HG02763 (cell line): ENCODE measurements around the gene EIF2B5.
"Not testable (repeated sequence)": the region's sequence is repeated elsewhere in the genome, so short reads cannot be mapped to it uniquely, and the experiment has no call there.

Experiments used
- ATAC-seq: cut with Tn5 transposase; IDR thresholded peaks from one replicate; pipeline ENCODE4 v1.9.1; 2021; ENCODE audit warnings: mild to moderate bottlenecking, moderate library complexity; ENCODE audit not compliant: unreplicated experiment

EIF2B5 gene

GRCh38 chr3:184135149-184135910 is at the start of gene EIF2B5:
Gene EIF2B5 (plus strand): TSS chr3:184135358. CDS start chr3:184135386, 28 bp downstream.
- ATAC-seq, result peak; percentile 94

- no peak for ATAC-seq
Observed at GRCh38 chr3:184085389-184085852, 49.7 kb upstream of the EIF2B5 start.

GRCh38 chr3:184092199-184092598 is 43.0 kb upstream of the EIF2B5 start:
- no peak for ATAC-seq

- ATAC-seq, result no peak
Observed at GRCh38 chr3:184096811-184097383, 38.3 kb upstream of the EIF2B5 start, which contains the start of gene HTR3E. Gene HTR3E (plus strand): TSS chr3:184097064. CDS start chr3:184097530, 466 bp downstream.

GRCh38 chr3:184097556-184097955 is 37.6 kb upstream of the EIF2B5 start:
- ATAC-seq, result no peak

- no peak for ATAC-seq
Observed at GRCh38 chr3:184099806-184100686, 35.1 kb upstream of the EIF2B5 start.

- no peak for ATAC-seq
Observed at GRCh38 chr3:184110316-184110725, 24.8 kb upstream of the EIF2B5 start.

- no peak for ATAC-seq
Observed at GRCh38 chr3:184116017-184116416, 19.1 kb upstream of the EIF2B5 start.

GRCh38 chr3:184117636-184118035 is 17.5 kb upstream of the EIF2B5 start:
- no peak for ATAC-seq

GRCh38 chr3:184121031-184121430 is 14.1 kb upstream of the EIF2B5 start:
- not testable (repeated sequence) for ATAC-seq

- ATAC-seq, result no peak
Observed at GRCh38 chr3:184126006-184126405, 9.2 kb upstream of the EIF2B5 start.

GRCh38 chr3:184129012-184129411 is 6.1 kb upstream of the EIF2B5 start:
- ATAC-seq, result no peak

- no peak for ATAC-seq
Observed at GRCh38 chr3:184132945-184133344, 2.2 kb upstream of the EIF2B5 start.

GRCh38 chr3:184133840-184134745 is 1.1 kb upstream of the EIF2B5 start:
- ATAC-seq, result peak; percentile 30

GRCh38 chr3:184134746-184135148 is 411 bp upstream of the EIF2B5 start:
- ATAC-seq, result peak; percentile 9

GRCh38 chr3:184135911-184136260 is 728 bp downstream of the EIF2B5 start:
- no peak for ATAC-seq

- no peak for ATAC-seq
Observed at GRCh38 chr3:184140436-184140835, 5.3 kb downstream of the EIF2B5 start.

- ATAC-seq, result no peak
Observed at GRCh38 chr3:184142199-184142598, 7.0 kb downstream of the EIF2B5 start.

- ATAC-seq, result no peak
Observed at GRCh38 chr3:184143327-184143726, 8.2 kb downstream of the EIF2B5 start.

- no peak for ATAC-seq
Observed at GRCh38 chr3:184144505-184144904, 9.3 kb downstream of the EIF2B5 start.
